Neural cell (in vitro differentiated cells): ENCODE measurements around the gene ADCY4.

Source experiments
- EZH2 ChIP-seq: fragments of 200-600, 300-800 bp; shearing (Covaris generic), sonication (generic); IDR thresholded peaks from 2 replicates; pipeline ENCODE4 v1.6.1; 2014; ENCODE audit warnings: antibody characterized with exemption, low read length, borderline replicate concordance, mild to moderate bottlenecking; ENCODE audit not compliant: insufficient read depth, poor library complexity, severe bottlenecking
- POLR2AphosphoS5 ChIP-seq: IDR thresholded peaks from 2 replicates; pipeline ENCODE4 v1.6.1; 2012
- SMC3 ChIP-seq: fragments of 450-650 bp; conservative IDR thresholded peaks from 2 replicates; pipeline ENCODE4 v1.6.1; 2014; ENCODE audit warnings: antibody characterized with exemption, mild to moderate bottlenecking, moderate library complexity; ENCODE audit not compliant: poor library complexity
- TF ChIP-seq, protein P1 (sequence below): fragments of 450-650 bp; IDR thresholded peaks from 2 replicates; pipeline ENCODE4 v1.5.1; 2014; ENCODE audit warnings: antibody characterized with exemption, mild to moderate bottlenecking, moderate library complexity; ENCODE audit not compliant: poor library complexity, severe bottlenecking
- TF ChIP-seq, protein P2 (sequence below): IDR thresholded peaks from 2 replicates; pipeline ENCODE4 v1.6.1; 2012; ENCODE audit warnings: borderline replicate concordance

DNA sequence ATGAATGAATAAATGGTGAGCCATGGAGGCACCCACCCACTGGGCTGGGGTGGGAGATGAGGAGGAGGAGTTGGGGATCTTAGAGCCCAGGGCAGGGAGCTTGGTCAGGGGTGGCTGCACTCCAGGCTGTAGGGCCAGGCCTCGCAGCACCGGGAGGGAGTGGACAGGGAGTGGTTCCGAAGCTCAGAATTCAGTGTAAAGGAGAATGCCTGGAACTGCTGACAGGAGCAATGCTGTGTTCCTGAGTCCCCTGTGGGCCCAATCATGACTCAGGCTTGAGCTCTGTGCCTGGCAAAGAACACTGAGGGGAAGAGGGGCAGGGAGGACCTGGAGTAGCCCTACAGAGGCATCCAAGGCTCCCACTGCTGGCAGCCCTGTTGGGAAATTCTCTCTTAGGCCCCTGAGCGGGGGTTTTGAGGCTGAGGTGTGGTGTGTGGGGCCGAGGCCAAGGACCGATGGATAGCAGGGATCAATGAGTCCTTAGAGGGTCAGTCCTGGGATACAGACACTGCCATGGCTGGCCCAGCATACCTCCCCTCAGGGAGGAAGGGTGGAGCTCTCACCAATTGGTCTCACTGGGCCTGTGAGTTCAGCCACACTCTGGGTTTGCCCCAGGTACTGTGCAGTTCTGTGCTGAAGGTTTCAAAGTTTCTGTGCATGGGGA, 53.9 kb downstream of the ADCY4 start:
- TF ChIP-seq, protein P1, sequence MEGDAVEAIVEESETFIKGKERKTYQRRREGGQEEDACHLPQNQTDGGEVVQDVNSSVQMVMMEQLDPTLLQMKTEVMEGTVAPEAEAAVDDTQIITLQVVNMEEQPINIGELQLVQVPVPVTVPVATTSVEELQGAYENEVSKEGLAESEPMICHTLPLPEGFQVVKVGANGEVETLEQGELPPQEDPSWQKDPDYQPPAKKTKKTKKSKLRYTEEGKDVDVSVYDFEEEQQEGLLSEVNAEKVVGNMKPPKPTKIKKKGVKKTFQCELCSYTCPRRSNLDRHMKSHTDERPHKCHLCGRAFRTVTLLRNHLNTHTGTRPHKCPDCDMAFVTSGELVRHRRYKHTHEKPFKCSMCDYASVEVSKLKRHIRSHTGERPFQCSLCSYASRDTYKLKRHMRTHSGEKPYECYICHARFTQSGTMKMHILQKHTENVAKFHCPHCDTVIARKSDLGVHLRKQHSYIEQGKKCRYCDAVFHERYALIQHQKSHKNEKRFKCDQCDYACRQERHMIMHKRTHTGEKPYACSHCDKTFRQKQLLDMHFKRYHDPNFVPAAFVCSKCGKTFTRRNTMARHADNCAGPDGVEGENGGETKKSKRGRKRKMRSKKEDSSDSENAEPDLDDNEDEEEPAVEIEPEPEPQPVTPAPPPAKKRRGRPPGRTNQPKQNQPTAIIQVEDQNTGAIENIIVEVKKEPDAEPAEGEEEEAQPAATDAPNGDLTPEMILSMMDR = no peak
- TF ChIP-seq POLR2AphosphoS5 (no peak), EZH2 (no peak), SMC3 (no peak)
- TF ChIP-seq, protein P2, sequence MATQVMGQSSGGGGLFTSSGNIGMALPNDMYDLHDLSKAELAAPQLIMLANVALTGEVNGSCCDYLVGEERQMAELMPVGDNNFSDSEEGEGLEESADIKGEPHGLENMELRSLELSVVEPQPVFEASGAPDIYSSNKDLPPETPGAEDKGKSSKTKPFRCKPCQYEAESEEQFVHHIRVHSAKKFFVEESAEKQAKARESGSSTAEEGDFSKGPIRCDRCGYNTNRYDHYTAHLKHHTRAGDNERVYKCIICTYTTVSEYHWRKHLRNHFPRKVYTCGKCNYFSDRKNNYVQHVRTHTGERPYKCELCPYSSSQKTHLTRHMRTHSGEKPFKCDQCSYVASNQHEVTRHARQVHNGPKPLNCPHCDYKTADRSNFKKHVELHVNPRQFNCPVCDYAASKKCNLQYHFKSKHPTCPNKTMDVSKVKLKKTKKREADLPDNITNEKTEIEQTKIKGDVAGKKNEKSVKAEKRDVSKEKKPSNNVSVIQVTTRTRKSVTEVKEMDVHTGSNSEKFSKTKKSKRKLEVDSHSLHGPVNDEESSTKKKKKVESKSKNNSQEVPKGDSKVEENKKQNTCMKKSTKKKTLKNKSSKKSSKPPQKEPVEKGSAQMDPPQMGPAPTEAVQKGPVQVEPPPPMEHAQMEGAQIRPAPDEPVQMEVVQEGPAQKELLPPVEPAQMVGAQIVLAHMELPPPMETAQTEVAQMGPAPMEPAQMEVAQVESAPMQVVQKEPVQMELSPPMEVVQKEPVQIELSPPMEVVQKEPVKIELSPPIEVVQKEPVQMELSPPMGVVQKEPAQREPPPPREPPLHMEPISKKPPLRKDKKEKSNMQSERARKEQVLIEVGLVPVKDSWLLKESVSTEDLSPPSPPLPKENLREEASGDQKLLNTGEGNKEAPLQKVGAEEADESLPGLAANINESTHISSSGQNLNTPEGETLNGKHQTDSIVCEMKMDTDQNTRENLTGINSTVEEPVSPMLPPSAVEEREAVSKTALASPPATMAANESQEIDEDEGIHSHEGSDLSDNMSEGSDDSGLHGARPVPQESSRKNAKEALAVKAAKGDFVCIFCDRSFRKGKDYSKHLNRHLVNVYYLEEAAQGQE = no peak
